Chondrocyte (in vitro differentiated cells): ENCODE data around the gene PLA2G3. TPM values are rescaled to one million over a fixed set of nuclear protein-coding genes. Genes with fewer than 3 reads are reported as not detected.
A peak's percentile ranks its signal among the peaks of the same experiment; 100 is the strongest.
"Not testable (repeated sequence)": the region's sequence is repeated elsewhere in the genome, so short reads cannot be mapped to it uniquely, and the experiment has no call there.

Experiments
- DNase-seq: peaks from one replicate; pipeline ENCODE4 v3.0.0; 2021; ENCODE audit warnings: mixed read lengths, low spot score
- H3K27ac Mint-ChIP-seq: one replicate; pipeline ENCODE4 v1.8.0; 2021; ENCODE audit warnings: mild to moderate bottlenecking, moderate library complexity, mixed read lengths; ENCODE audit not compliant: unreplicated experiment
- H3K27me3 Mint-ChIP-seq: 2 replicates; pipeline ENCODE4 v1.8.0; 2021; ENCODE audit warnings: low read depth, mixed read lengths
- H3K36me3 Mint-ChIP-seq: 2 replicates; pipeline ENCODE4 v1.8.0; 2021; ENCODE audit warnings: low read depth, mixed read lengths
- H3K4me1 Mint-ChIP-seq: 2 replicates; pipeline ENCODE4 v1.8.0; 2021; ENCODE audit warnings: low read depth, mild to moderate bottlenecking, mixed read lengths
- H3K4me3 Mint-ChIP-seq: one replicate; pipeline ENCODE4 v1.8.0; 2021; ENCODE audit warnings: mild to moderate bottlenecking, moderate library complexity, mixed read lengths; ENCODE audit not compliant: unreplicated experiment
- H3K9me3 Mint-ChIP-seq: 2 replicates; pipeline ENCODE4 v1.8.0; 2021; ENCODE audit warnings: low read depth, mixed read lengths
- total RNA-seq: library from RNA; stranded (reverse); gene quantifications from 3 replicates; pipeline ENCODE4 v1.2.1, GENCODE V29; 2021
- TF ChIP-seq, protein P1 (sequence below): fragments of 200-600 bp; sonication (generic); IDR thresholded peaks from 2 replicates; pipeline ENCODE4 v1.5.0; 2021; ENCODE audit warnings: antibody characterized with exemption, mild to moderate bottlenecking, moderate library complexity

PLA2G3 gene
- total RNA-seq, 1 donor from 2014 or later: 0.07 TPM

DNA sequence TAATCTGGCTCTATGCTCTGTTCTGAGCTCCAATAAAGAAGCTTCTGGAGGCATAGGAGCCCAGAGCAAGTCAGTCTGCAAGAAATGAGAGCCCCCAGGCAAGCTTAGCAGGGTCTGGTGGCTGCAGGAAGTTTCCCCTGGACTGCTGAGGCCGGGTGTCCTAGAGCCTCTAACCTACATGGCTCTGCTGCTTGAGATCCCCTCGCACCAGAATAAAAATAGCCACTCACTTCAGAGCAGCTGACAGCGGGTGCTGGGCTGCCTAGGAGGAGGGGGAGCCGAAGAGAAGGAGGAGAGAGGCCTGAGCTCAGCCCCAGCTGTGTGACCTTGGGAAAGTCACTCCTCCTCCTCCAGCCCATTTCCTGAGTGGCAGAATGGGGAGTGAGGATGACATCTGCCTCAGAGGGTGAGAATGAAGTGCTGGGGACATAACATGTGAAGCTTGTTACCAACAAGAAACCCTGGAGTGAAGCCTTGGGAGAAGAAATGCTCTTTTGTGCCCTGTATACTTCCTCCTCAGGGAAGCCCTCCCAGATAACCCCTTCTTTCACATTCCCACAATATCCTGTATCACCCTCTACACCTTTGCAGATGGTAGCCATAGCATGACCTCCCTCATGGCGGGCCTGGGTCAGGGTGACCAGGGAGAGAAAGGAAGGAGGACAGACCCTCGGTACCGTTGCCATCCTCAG is 21.1 kb downstream of the PLA2G3 start:
- no peaks in the 10 kb centered on the region for H3K27me3 Mint-ChIP-seq
- H3K27ac Mint-ChIP-seq: no peak overlapping the region
- peaks cover 14% of the 10 kb centered on the region for H3K4me1 Mint-ChIP-seq
- no peak for DNase-seq
- TF ChIP-seq, protein P1, sequence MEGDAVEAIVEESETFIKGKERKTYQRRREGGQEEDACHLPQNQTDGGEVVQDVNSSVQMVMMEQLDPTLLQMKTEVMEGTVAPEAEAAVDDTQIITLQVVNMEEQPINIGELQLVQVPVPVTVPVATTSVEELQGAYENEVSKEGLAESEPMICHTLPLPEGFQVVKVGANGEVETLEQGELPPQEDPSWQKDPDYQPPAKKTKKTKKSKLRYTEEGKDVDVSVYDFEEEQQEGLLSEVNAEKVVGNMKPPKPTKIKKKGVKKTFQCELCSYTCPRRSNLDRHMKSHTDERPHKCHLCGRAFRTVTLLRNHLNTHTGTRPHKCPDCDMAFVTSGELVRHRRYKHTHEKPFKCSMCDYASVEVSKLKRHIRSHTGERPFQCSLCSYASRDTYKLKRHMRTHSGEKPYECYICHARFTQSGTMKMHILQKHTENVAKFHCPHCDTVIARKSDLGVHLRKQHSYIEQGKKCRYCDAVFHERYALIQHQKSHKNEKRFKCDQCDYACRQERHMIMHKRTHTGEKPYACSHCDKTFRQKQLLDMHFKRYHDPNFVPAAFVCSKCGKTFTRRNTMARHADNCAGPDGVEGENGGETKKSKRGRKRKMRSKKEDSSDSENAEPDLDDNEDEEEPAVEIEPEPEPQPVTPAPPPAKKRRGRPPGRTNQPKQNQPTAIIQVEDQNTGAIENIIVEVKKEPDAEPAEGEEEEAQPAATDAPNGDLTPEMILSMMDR: no peak
- H3K4me3 Mint-ChIP-seq: no peak overlapping the region
- no peaks in the 10 kb centered on the region for H3K36me3 Mint-ChIP-seq
- H3K9me3 Mint-ChIP-seq: no peaks in the 10 kb centered on the region

DNA sequence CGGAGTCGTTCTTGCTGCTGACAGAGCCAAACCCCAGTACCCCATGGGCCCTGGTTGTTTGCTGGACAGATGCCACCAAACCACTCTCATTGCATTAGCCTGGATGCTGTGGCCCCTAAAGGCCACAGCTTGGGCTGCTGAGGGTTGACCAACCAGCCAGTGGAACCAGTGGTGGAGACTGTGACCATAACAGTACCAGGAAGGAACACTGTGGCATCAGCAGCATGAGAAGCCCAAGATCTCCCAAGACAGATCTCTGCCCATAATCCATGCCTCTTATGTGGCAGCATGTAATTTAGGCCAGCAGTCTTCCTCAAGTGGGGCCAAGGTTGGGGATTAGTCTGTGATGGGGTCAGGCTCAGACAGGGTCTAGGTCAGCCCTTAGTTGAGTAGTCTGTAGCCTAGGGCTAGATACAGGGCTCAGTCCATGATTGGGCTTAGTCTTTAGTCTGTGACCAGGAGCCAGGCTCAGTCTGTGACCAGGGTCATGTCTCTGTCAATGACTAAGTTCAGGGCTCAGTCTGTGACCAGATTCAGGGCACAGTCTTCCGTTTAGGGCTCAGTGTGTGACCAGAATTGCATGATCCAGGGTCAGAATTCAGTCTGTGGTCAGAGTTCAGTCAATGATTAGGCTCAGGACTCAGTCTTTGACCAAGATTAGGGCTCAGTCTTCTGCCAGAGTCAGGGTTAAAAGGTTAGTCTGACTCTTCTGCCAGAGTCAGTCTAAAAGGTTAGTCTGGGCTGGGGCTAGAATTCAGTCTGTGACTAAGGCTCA is 22.1 kb downstream of the PLA2G3 start:
- no peak for DNase-seq
- no peak overlapping the region for H3K4me3 Mint-ChIP-seq
- TF ChIP-seq, protein P1: no peak
- no peaks in the 10 kb centered on the region for H3K27me3 Mint-ChIP-seq
- H3K27ac Mint-ChIP-seq: no peak overlapping the region
- H3K36me3 Mint-ChIP-seq: no peaks in the 10 kb centered on the region
- H3K9me3 Mint-ChIP-seq: no peaks in the 10 kb centered on the region
- peaks cover 11% of the 10 kb centered on the region for H3K4me1 Mint-ChIP-seq

DNA sequence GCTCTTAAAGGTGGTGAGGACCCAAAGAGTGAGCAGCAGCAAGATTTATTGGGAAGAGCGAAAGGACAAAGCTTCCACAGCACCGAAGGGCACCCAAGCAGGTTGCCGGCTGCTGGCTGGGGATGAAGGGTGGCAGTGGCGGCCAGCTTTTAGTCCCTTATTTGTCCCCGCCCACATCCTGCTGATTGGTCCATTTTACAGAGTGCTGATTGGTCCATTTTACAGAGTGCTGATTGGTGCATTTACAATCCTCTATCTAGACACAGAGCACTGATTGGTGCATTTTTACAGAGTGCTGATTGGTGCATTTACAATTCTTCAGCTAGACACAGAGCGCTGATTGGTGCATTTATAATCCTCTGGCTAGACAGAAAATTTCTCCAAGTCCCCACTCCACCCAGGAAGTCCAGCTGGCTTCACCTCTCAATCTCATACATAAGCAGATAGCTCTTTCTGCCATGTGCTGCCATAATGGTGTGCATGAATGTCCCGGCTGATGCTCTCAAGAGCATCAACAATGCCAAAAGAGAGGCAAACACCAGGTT is 27.7 kb downstream of the PLA2G3 start:
- not testable (repeated sequence) for H3K4me1 Mint-ChIP-seq

DNA sequence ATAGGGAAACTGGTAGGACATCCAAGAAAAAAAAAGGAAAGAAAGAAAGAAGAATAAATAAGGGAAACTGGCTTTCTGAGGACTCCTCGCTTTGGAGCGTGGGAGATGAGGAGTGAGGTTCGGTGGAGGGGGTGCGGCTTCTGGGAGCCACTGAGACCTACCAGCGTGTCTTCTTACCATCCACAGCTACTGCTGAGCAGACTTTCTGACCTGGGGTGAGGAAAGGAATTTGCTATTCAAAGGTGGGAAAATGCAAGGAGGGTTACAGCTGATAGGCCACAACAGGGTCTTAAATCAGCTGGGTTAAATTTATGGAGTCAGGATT is 32.5 kb downstream of the PLA2G3 start:
- no peak for DNase-seq
- Mint-ChIP-seq H3K4me1 (peaks cover 28% of the 10 kb centered on the region), H3K27ac (peak overlapping the region; percentile 83), H3K9me3 (no peaks in the 10 kb centered on the region), H3K36me3 (peaks cover 2% of the 10 kb centered on the region), H3K27me3 (no peaks in the 10 kb centered on the region), H3K4me3 (peak overlapping the region; percentile 92)
- TF ChIP-seq, protein P1: peak; percentile 33

More for the DNA sequence above, 27.7 kb downstream of the PLA2G3 start:
- not testable (repeated sequence) for H3K9me3 Mint-ChIP-seq, H3K27me3 Mint-ChIP-seq, H3K27ac Mint-ChIP-seq, H3K4me3 Mint-ChIP-seq, DNase-seq, H3K36me3 Mint-ChIP-seq

DNA sequence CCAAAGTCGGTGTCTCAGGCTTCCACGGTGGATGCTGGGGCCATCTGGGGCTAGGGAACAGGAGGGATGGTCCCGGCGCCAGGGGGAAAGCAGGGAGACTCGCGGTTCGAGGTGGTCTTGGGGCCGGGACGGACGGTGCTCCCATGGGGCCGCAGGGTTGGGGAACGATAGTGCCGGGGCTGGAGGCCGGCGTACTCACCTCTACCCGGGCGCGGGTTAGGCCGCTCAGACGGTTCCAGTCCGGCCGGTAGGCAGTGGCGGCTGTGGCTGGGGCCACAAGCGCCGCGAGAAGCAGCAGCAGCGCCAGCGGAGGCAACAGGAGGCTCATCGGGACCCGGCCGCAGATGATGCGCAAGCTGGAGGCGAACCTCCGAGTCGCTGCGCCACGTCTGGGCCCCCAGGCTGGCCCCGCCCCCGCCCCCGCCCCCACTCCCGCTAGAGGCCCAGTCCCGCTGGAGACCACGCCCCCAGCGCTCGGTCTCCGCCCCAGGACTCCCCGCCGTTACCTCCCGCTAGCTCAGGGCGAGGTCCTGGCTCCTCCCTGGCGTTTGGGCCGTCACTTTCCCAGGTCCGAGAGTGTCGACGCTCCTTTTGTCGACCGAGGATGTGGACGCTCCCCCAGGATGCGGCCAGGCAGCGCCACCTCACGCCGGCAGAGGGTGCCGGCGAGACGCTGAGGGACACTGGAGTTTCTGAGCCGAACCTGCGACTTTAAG is 33.0 kb downstream of the PLA2G3 start, which contains the start of gene SELENOM:
SELENOM (minus strand) TSS at position 391 of the 716 bp plus-strand sequence; CDS start at position 328, 63 bp downstream.
- TF ChIP-seq, protein P1: peak; percentile 97
- DNase-seq: no peak
- Mint-ChIP-seq H3K27me3 (no peaks in the 10 kb centered on the region), H3K9me3 (no peaks in the 10 kb centered on the region), H3K36me3 (peaks cover 2% of the 10 kb centered on the region), H3K4me3 (peak within 1 kb of the TSS; percentile 92), H3K4me1 (peaks cover 33% of the 10 kb centered on the region), H3K27ac (peak within 1 kb of the TSS; percentile 93)
